ENCODE measurements around the gene EXT2. TPM values are rescaled to one million over a fixed set of nuclear protein-coding genes. Genes with fewer than 3 reads are reported as not detected.

Gene EXT2
- total RNA-seq, 1 experiment from 2014 or later, result 42.9 TPM

- Histone ChIP-seq H3K56ac (ENCODE audit: insufficient read length, low read depth, low read length) (no peak overlapping the region), H3T11ph (ENCODE audit: low read length) (no peak overlapping the region), H4K8ac (replicated peaks; ENCODE audit: insufficient read length, low read depth, low read length) (no peak overlapping the region), H2BK20ac (ENCODE audit: low read depth, low read length, poor library complexity, severe bottlenecking) (no peak overlapping the region), H3K23me2 (ENCODE audit: insufficient read length, low read depth, low read length, poor library complexity, severe bottlenecking) (no peaks in the 10 kb centered on the region), H2BK15ac (ENCODE audit: low read depth, low read length) (no peak overlapping the region), H3K79me1 (ENCODE audit: insufficient read depth, low read depth, low read length, poor library complexity, severe bottlenecking) (no peaks in the 10 kb centered on the region), H3K27ac (ENCODE audit: insufficient read length, low read depth, low read length) (no peak overlapping the region), H4K5ac (ENCODE audit: insufficient read length, low read depth, low read length) (no peak overlapping the region), H2BK120ac (ENCODE audit: low read depth, low read length, poor library complexity, severe bottlenecking) (no peak overlapping the region), H3K18ac (ENCODE audit: insufficient read length, low read depth, low read length) (no peak overlapping the region), H3K23ac (ENCODE audit: insufficient read length, low read depth, low read length) (no peak overlapping the region), H2AFZ (ENCODE audit: low read length) (no peak overlapping the region), H3K4me1 (ENCODE audit: insufficient read depth, low read length) (no peaks in the 10 kb centered on the region), H2BK5ac (ENCODE audit: insufficient read length, low read length) (no peak overlapping the region), H3K79me2 (ENCODE audit: insufficient read depth, low read length) (no peaks in the 10 kb centered on the region), H3K9me3 (ENCODE audit: control insufficient read depth, low read depth, low read length) (no peaks in the 10 kb centered on the region), H3K4me2 (ENCODE audit: insufficient read depth, insufficient read length, low read length) (no peak overlapping the region), H3K9ac (ENCODE audit: extremely low read depth, insufficient read length, low read length) (no peak overlapping the region), H4K20me1 (ENCODE audit: control insufficient read depth, insufficient read depth, insufficient read length) (no peaks in the 10 kb centered on the region), H4K91ac (ENCODE audit: insufficient read length, low read depth, low read length) (no peak overlapping the region), H3K4ac (ENCODE audit: low read depth, low read length) (no peak overlapping the region), H2AK5ac (ENCODE audit: insufficient read length, low read length) (no peak overlapping the region), H3K27me3 (ENCODE audit: insufficient read depth, low read length) (no peaks in the 10 kb centered on the region), H2BK12ac (ENCODE audit: insufficient read length, low read depth, low read length) (no peak overlapping the region), H3K14ac (ENCODE audit: insufficient read depth, low read length) (no peak overlapping the region)
- no peak overlapping the region for H3K27ac Mint-ChIP-seq
- H3K27me3 Mint-ChIP-seq (ENCODE audit: low read depth), result peaks cover 16% of the 10 kb centered on the region
- no peaks in the 10 kb centered on the region for H3K36me3 Mint-ChIP-seq (ENCODE audit: insufficient read depth in 1 of 3, low read depth in 3 of 3)
- H3K4me3 Mint-ChIP-seq, result no peak overlapping the region
- H3K9me3 Mint-ChIP-seq, result peaks cover 0 to 3% of the 10 kb centered on the region in 2 experiments; a peak in 1 of 5 replicates
- no CpG with 5 or more reads among the region's 3 CpGs for WGBS (ENCODE audit: extremely low coverage, insufficient read length, low lambda C conversion rate)
- no peaks in the 10 kb centered on the region for H3K4me1 Mint-ChIP-seq
- DNase-seq, result peak; percentile 2
- no peak for TF ChIP-seq CTCF (conservative IDR thresholded peaks at IDR 0.05)
Measured at GRCh38 chr11:44049832-44050231, 45.6 kb upstream of the EXT2 start.
